Mesendoderm (in vitro differentiated cells): Measurements from ENCODE around the gene SCNN1B.

ENCODE experiments used
- DNase-seq: peaks from one replicate; pipeline ENCODE4 v3.0.0; 2013
- H2AK5ac ChIP-seq: 2 replicates; pipeline ENCODE4 v1.6.1; 2013; ENCODE audit warnings: low read length, inconsistent platforms
- H2BK120ac ChIP-seq: 2 replicates; pipeline ENCODE4 v1.6.1; 2013; ENCODE audit warnings: low read depth, mild to moderate bottlenecking, low read length, moderate library complexity, mixed read lengths
- H2BK15ac ChIP-seq: replicated peaks from 2 replicates; pipeline ENCODE4 v1.6.1; 2013; ENCODE audit warnings: low read depth, mild to moderate bottlenecking, moderate library complexity
- H2BK5ac ChIP-seq: 2 replicates; pipeline ENCODE4 v1.6.1; 2013; ENCODE audit warnings: low read length, inconsistent platforms
- H3K18ac ChIP-seq: 2 replicates; pipeline ENCODE4 v1.6.1; 2013; ENCODE audit warnings: mild to moderate bottlenecking, low read length, mixed read lengths
- H3K23ac ChIP-seq: one replicate; pipeline ENCODE4 v1.6.1; 2013; ENCODE audit warnings: low read length
- H3K27ac ChIP-seq: 2 replicates; pipeline ENCODE4 v1.5.1; 2013; ENCODE audit warnings: low read depth, mild to moderate bottlenecking, inconsistent platforms, low read length, moderate library complexity
- H3K27me3 ChIP-seq: 2 replicates; pipeline ENCODE4 v1.6.1; 2013; ENCODE audit warnings: low read length, control low read depth, mild to moderate bottlenecking, inconsistent platforms; ENCODE audit not compliant: insufficient read depth, poor library complexity
- H3K36me3 ChIP-seq: 2 replicates; pipeline ENCODE4 v1.6.1; 2013; ENCODE audit warnings: low read length, inconsistent platforms; ENCODE audit not compliant: control insufficient read depth, insufficient read depth
- H3K4ac ChIP-seq: one replicate; pipeline ENCODE4 v1.6.1; 2013; ENCODE audit warnings: low read depth, mild to moderate bottlenecking, low read length, moderate library complexity
- H3K4me1 ChIP-seq: 2 replicates; pipeline ENCODE4 v1.6.1; 2013; ENCODE audit warnings: low read depth, low read length, inconsistent platforms; ENCODE audit not compliant: control insufficient read depth
- H3K4me2 ChIP-seq: 2 replicates; pipeline ENCODE4 v1.6.1; 2013; ENCODE audit warnings: low read length
- H3K4me3 ChIP-seq: 2 replicates; pipeline ENCODE4 v1.5.1; 2013; ENCODE audit warnings: mild to moderate bottlenecking, low read length
- H3K56ac ChIP-seq: one replicate; pipeline ENCODE4 v1.6.1; 2013; ENCODE audit warnings: low read length
- H3K79me1 ChIP-seq: 2 replicates; pipeline ENCODE4 v1.6.1; 2013; ENCODE audit warnings: low read length, inconsistent platforms
- H3K79me2 ChIP-seq: 2 replicates; pipeline ENCODE4 v1.6.1; 2013; ENCODE audit warnings: mild to moderate bottlenecking, low read length; ENCODE audit not compliant: control insufficient read depth, insufficient read depth
- H3K9ac ChIP-seq: 2 replicates; pipeline ENCODE4 v1.6.1; 2013; ENCODE audit warnings: low read length, inconsistent platforms
- H4K5ac ChIP-seq: one replicate; pipeline ENCODE4 v1.6.1; 2013; ENCODE audit warnings: low read length
- H4K8ac ChIP-seq: one replicate; pipeline ENCODE4 v1.6.1; 2013; ENCODE audit warnings: low read depth, mild to moderate bottlenecking, control low read depth, low read length, moderate library complexity
- WGBS: extraction: QIAGEN DNeasy Blood & Tissue Kit; methylation state at CpG from one replicate; pipeline ENCODE4 v1.1.7; 2013; ENCODE audit warnings: low lambda C conversion rate, missing lambda C conversion rate; ENCODE audit not compliant: insufficient coverage; ENCODE audit errors: extremely low coverage; 5-methylcytosine and 5-hydroxymethylcytosine counted together

SCNN1B gene

DNA sequence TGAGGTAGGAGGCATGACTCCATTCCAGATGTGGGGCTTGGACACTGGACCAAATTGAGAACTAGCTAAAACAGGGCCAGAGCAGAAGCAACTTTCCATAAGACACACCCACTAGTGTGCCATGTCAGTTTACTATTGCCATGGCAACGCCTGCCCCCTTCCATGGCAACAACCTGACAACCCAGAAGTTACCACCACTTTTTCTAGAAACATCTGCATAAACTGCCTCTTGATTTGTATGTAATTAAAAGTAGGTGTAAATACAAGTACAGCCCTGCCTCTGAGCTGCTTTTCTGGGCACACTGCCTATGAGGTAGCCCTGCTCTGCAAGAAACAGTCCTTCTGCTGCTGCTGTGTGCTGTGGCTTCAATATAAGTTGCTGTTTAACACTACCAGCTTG is 19.5 kb upstream of the SCNN1B start:
- Histone ChIP-seq H3K79me2 (no peaks in the 10 kb centered on the region), H3K27ac (no peak overlapping the region), H3K9ac (no peak overlapping the region), H2BK120ac (no peak overlapping the region), H3K79me1 (no peaks in the 10 kb centered on the region), H3K4ac (no peak overlapping the region), H3K23ac (no peak overlapping the region), H3K36me3 (no peaks in the 10 kb centered on the region), H4K8ac (no peak overlapping the region), H2BK5ac (no peak overlapping the region), H2AK5ac (no peak overlapping the region), H3K18ac (no peak overlapping the region), H3K56ac (no peak overlapping the region), H4K5ac (no peak overlapping the region), H3K4me3 (no peak overlapping the region), H3K4me2 (no peak overlapping the region), H3K4me1 (no peaks in the 10 kb centered on the region), H2BK15ac (no peak overlapping the region), H3K27me3 (no peaks in the 10 kb centered on the region)
- WGBS = no CpG with 5 or more reads among the region's 1 CpG
- peak; percentile 50 for DNase-seq

DNA sequence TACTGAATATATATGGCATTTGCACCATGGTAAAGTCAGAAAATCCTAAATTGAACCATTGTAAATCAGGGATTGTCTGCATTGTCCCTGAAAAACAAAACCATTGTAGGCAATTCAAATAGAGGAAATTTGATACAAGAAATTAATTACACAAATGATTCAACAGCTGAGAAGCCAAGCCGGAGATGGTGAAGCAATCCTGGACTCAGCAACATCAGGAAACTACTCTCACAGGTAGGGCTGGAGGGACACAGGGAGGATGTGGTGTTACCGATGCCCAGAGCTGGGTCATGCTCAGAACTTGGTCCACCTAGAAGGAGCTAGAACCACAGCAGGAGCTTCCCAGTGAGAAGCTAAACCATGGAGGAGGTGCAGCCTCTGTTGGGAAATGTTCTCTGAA is 18.5 kb upstream of the SCNN1B start:
- Histone ChIP-seq H3K4ac (no peak overlapping the region), H2AK5ac (no peak overlapping the region), H3K23ac (no peak overlapping the region), H4K8ac (no peak overlapping the region), H3K4me3 (no peak overlapping the region), H3K79me1 (no peaks in the 10 kb centered on the region), H3K4me1 (no peaks in the 10 kb centered on the region), H3K36me3 (no peaks in the 10 kb centered on the region), H2BK5ac (no peak overlapping the region), H3K79me2 (no peaks in the 10 kb centered on the region), H3K4me2 (no peak overlapping the region), H3K27ac (no peak overlapping the region), H3K56ac (no peak overlapping the region), H4K5ac (no peak overlapping the region), H3K9ac (no peak overlapping the region), H2BK15ac (no peak overlapping the region), H3K18ac (no peak overlapping the region), H3K27me3 (no peaks in the 10 kb centered on the region), H2BK120ac (no peak overlapping the region)
- WGBS = no CpG with 5 or more reads among the region's 2 CpGs
- no peak for DNase-seq

DNA sequence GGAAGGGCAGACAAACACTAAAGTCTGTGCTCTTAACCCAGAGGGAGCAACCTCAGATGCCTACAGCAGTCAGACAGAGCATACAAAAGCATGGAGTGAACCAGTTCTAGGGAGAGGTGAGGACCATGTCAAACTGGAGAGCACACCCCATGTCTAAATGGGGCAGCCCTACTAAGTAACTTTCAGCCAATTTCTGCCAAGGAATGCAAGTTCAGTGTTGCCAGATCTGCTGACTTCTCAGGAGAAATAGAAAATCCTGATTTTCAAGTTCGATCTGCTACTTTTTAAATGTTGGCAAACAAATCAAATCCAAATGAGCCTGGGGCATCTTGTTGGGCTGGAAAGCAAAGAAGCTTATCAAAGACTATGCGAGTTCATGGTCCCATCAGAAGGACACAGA is 17.5 kb upstream of the SCNN1B start:
- no peak overlapping the region for H3K27ac ChIP-seq
- no peak overlapping the region for H2BK5ac ChIP-seq
- no peak overlapping the region for H3K4me2 ChIP-seq
- no peak overlapping the region for H3K23ac ChIP-seq
- H3K4me3 ChIP-seq = no peak overlapping the region
- no peak overlapping the region for H3K4ac ChIP-seq
- no peaks in the 10 kb centered on the region for H3K36me3 ChIP-seq
- H3K79me2 ChIP-seq = no peaks in the 10 kb centered on the region
- H3K18ac ChIP-seq = no peak overlapping the region
- H3K56ac ChIP-seq = no peak overlapping the region
- no peak overlapping the region for H3K9ac ChIP-seq
- H3K27me3 ChIP-seq = no peaks in the 10 kb centered on the region
- no peaks in the 10 kb centered on the region for H3K79me1 ChIP-seq
- no peak overlapping the region for H2AK5ac ChIP-seq
- no peaks in the 10 kb centered on the region for H3K4me1 ChIP-seq
- H2BK120ac ChIP-seq = no peak overlapping the region
- WGBS = no CpG with 5 or more reads among the region's 2 CpGs
- H4K5ac ChIP-seq = no peak overlapping the region
- H4K8ac ChIP-seq = no peak overlapping the region
- no peak overlapping the region for H2BK15ac ChIP-seq
- DNase-seq = no peak

- H3K4me3 ChIP-seq = no peak overlapping the region
- H2BK120ac ChIP-seq = no peak overlapping the region
- no peak overlapping the region for H3K27ac ChIP-seq
- H3K18ac ChIP-seq = no peak overlapping the region
- H2BK15ac ChIP-seq = no peak overlapping the region
- H3K4me2 ChIP-seq = no peak overlapping the region
- H3K36me3 ChIP-seq = no peaks in the 10 kb centered on the region
- no peaks in the 10 kb centered on the region for H3K27me3 ChIP-seq
- no peak overlapping the region for H4K8ac ChIP-seq
- no peak overlapping the region for H2BK5ac ChIP-seq
- H4K5ac ChIP-seq = no peak overlapping the region
- no CpG with 5 or more reads among the region's 4 CpGs for WGBS
- no peak overlapping the region for H3K23ac ChIP-seq
- no peaks in the 10 kb centered on the region for H3K79me1 ChIP-seq
- no peak overlapping the region for H3K4ac ChIP-seq
- no peaks in the 10 kb centered on the region for H3K79me2 ChIP-seq
- H3K4me1 ChIP-seq = no peaks in the 10 kb centered on the region
- no peak for DNase-seq
- no peak overlapping the region for H3K9ac ChIP-seq
- H3K56ac ChIP-seq = no peak overlapping the region
- no peak overlapping the region for H2AK5ac ChIP-seq
These were observed 16.0 kb upstream of the SCNN1B start for GRCh38 chr16:23286131-23286532.

DNA sequence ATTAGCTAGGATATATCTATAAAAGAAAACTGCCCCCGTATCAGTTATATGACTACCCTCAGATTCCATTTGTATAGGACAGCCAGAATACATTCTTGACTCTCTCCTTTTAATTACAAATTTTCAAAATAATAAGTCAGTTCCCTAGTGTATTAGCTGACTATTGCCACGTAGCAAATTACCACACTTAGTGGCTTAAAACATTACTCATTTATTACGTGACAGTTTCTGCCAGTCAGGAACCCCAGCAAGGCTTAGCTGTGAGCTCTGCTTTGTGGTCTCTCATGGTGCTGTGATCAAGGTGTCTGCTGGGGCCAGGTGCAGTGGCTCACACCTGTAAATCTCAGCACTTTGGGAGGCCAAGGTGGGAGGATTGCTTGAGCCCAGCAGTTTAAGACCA is 13.9 kb upstream of the SCNN1B start:
- H2BK5ac ChIP-seq = no peak overlapping the region
- no peaks in the 10 kb centered on the region for H3K4me1 ChIP-seq
- no peak overlapping the region for H3K9ac ChIP-seq
- H3K4me2 ChIP-seq = no peak overlapping the region
- no peak overlapping the region for H3K23ac ChIP-seq
- H3K79me1 ChIP-seq = no peaks in the 10 kb centered on the region
- no peak for DNase-seq
- no peak overlapping the region for H4K5ac ChIP-seq
- no peak overlapping the region for H4K8ac ChIP-seq
- H2BK15ac ChIP-seq = no peak overlapping the region
- H3K56ac ChIP-seq = no peak overlapping the region
- H3K79me2 ChIP-seq = no peaks in the 10 kb centered on the region
- no peak overlapping the region for H3K4ac ChIP-seq
- no peak overlapping the region for H3K18ac ChIP-seq
- H3K27me3 ChIP-seq = no peaks in the 10 kb centered on the region
- WGBS = no CpG with 5 or more reads among the region's 3 CpGs
- H2AK5ac ChIP-seq = no peak overlapping the region
- H3K36me3 ChIP-seq = no peaks in the 10 kb centered on the region
- H3K27ac ChIP-seq = no peak overlapping the region
- H3K4me3 ChIP-seq = no peak overlapping the region
- H2BK120ac ChIP-seq = no peak overlapping the region

- no peaks in the 10 kb centered on the region for H3K27me3 ChIP-seq
- no peaks in the 10 kb centered on the region for H3K36me3 ChIP-seq
- no peak overlapping the region for H3K9ac ChIP-seq
- no peaks in the 10 kb centered on the region for H3K79me1 ChIP-seq
- H2AK5ac ChIP-seq = no peak overlapping the region
- H3K27ac ChIP-seq = no peak overlapping the region
- H4K5ac ChIP-seq = no peak overlapping the region
- no peak overlapping the region for H2BK120ac ChIP-seq
- H3K4me3 ChIP-seq = no peak overlapping the region
- no peak overlapping the region for H3K4ac ChIP-seq
- H3K4me1 ChIP-seq = no peaks in the 10 kb centered on the region
- WGBS = no CpG with 5 or more reads among the region's 9 CpGs
- no peak overlapping the region for H3K4me2 ChIP-seq
- H2BK5ac ChIP-seq = no peak overlapping the region
- no peak overlapping the region for H4K8ac ChIP-seq
- no peak overlapping the region for H3K23ac ChIP-seq
- no peak overlapping the region for H3K18ac ChIP-seq
- no peak for DNase-seq
- H3K79me2 ChIP-seq = no peaks in the 10 kb centered on the region
- no peak overlapping the region for H2BK15ac ChIP-seq
- no peak overlapping the region for H3K56ac ChIP-seq
These were observed 13.2 kb upstream of the SCNN1B start for GRCh38 chr16:23288726-23289512.
